Measurements from ENCODE around the gene RPL19. TPM values are rescaled to one million over a fixed set of nuclear protein-coding genes. Genes with fewer than 3 reads are reported as not detected.

The RPL19 gene
- total and polyA plus RNA-seq, 4 donors, result 475 to 999 (median 749) TPM

GRCh38 chr17:39158623-39159022 lies 41.5 kb upstream of the RPL19 start (continued):
- no peak for TF ChIP-seq NR2F2 (IDR thresholded peaks at IDR 0.05)
- no peak for TF ChIP-seq HNF4G (IDR thresholded peaks at IDR 0.05)
- TF ChIP-seq TAF1 (conservative IDR thresholded peaks at IDR 0.05), result no peak
- no peak for TF ChIP-seq CTCF (IDR thresholded peaks at IDR 0.05; ENCODE audit: low read depth, low read length, missing input control)
- no peak for TF ChIP-seq SP1 (IDR thresholded peaks at IDR 0.05)

GRCh38 chr17:39161962-39162361 lies 38.1 kb upstream of the RPL19 start:
- Histone ChIP-seq H3K27ac (ENCODE audit: low read depth in 1 of 2, low read length in 2 of 2) (no peak overlapping the region), H3K27me3 (ENCODE audit: control insufficient read depth in 4 of 4, insufficient read depth in 4 of 4, low read length in 3 of 4) (peaks cover 0 to 3% (median 1%) of the 10 kb centered on the region in 4 donors), H3K9me3 (ENCODE audit: control insufficient read depth in 4 of 4, low read length in 3 of 4) (no peaks in the 10 kb centered on the region), H3K4me3 (ENCODE audit: low read depth in 1 of 3, low read length in 3 of 3) (no peak overlapping the region), H3K4me1 (ENCODE audit: control insufficient read depth in 4 of 4, insufficient read depth in 4 of 4, low read length in 3 of 4) (peaks cover 5 to 9% (median 6%) of the 10 kb centered on the region in 4 donors), H3K36me3 (ENCODE audit: control insufficient read depth in 4 of 4, insufficient read depth in 3 of 4, low read depth in 1 of 4, low read length in 3 of 4) (no peaks in the 10 kb centered on the region), H3K9ac (ENCODE audit: low read depth in 1 of 2, low read length in 2 of 2) (no peak overlapping the region)
- TF ChIP-seq ATF3 (IDR thresholded peaks at IDR 0.05) (no peak), NR2F2 (IDR thresholded peaks at IDR 0.05) (no peak), HNF4G (IDR thresholded peaks at IDR 0.05) (no peak), GABPA (IDR thresholded peaks at IDR 0.05 in 1 of 2, conservative IDR thresholded peaks at IDR 0.05 in 1 of 2) (no peak), MAX (IDR thresholded peaks at IDR 0.05) (no peak), FOXA1 (IDR thresholded peaks at IDR 0.05) (no peak), RXRA (IDR thresholded peaks at IDR 0.05) (no peak), TAF1 (conservative IDR thresholded peaks at IDR 0.05) (no peak), RAD21 (IDR thresholded peaks at IDR 0.05) (no peak), HNF4A (conservative IDR thresholded peaks at IDR 0.05) (no peak), EGR1 (IDR thresholded peaks at IDR 0.05; ENCODE audit: low read depth in 2 of 2) (no peak), FOXA2 (IDR thresholded peaks at IDR 0.05) (no peak)
- no peak for DNase-seq (ENCODE audit: low spot score)
- WGBS, result 73% methylated on average over 2 of the region's 2 CpGs

GRCh38 chr17:39164675-39165143 lies 35.4 kb upstream of the RPL19 start:
- WGBS, result under 1% methylated on average over 15 of the region's 15 CpGs

More at GRCh38 chr17:39164675-39165143, 35.4 kb upstream of the RPL19 start:
- no peak overlapping the region for H3K9ac ChIP-seq (ENCODE audit: low read depth in 1 of 2, low read length in 2 of 2)
- peak; percentile 68 for DNase-seq (ENCODE audit: low spot score)
- H3K4me1 ChIP-seq (ENCODE audit: control insufficient read depth in 4 of 4, insufficient read depth in 4 of 4, low read length in 3 of 4), result peaks cover 5 to 9% (median 6%) of the 10 kb centered on the region in 4 donors
- no peak overlapping the region for H3K27ac ChIP-seq (ENCODE audit: low read depth in 1 of 2, low read length in 2 of 2)
- H3K9me3 ChIP-seq (ENCODE audit: control insufficient read depth in 4 of 4, low read length in 3 of 4), result no peaks in the 10 kb centered on the region
- no peaks in the 10 kb centered on the region for H3K36me3 ChIP-seq (ENCODE audit: control insufficient read depth in 4 of 4, insufficient read depth in 3 of 4, low read depth in 1 of 4, low read length in 3 of 4)
- H3K27me3 ChIP-seq (ENCODE audit: control insufficient read depth in 4 of 4, insufficient read depth in 4 of 4, low read length in 3 of 4), result peaks cover 0 to 3% (median 1%) of the 10 kb centered on the region in 4 donors
- TF ChIP-seq FOXA2 (IDR thresholded peaks at IDR 0.05) (no peak), TAF1 (conservative IDR thresholded peaks at IDR 0.05) (no peak), CTCF (IDR thresholded peaks at IDR 0.05; ENCODE audit: low read depth, low read length, missing input control) (peak; percentile 81), NR2F2 (IDR thresholded peaks at IDR 0.05) (no peak), RXRA (IDR thresholded peaks at IDR 0.05) (no peak), GABPA (IDR thresholded peaks at IDR 0.05 in 1 of 2, conservative IDR thresholded peaks at IDR 0.05 in 1 of 2) (no peak), HNF4G (IDR thresholded peaks at IDR 0.05) (no peak), RAD21 (IDR thresholded peaks at IDR 0.05) (peak; percentile 74 to 81), EGR1 (IDR thresholded peaks at IDR 0.05; ENCODE audit: low read depth in 2 of 2) (no peak), YY1 (IDR thresholded peaks at IDR 0.05) (peak; percentile 27), MAX (IDR thresholded peaks at IDR 0.05) (no peak), JUND (IDR thresholded peaks at IDR 0.05) (no peak), SP1 (IDR thresholded peaks at IDR 0.05) (peak; percentile 19)
- peak overlapping the region in 2 of 3 donors; percentile 13 to 28 for H3K4me3 ChIP-seq (ENCODE audit: low read depth in 1 of 3, low read length in 3 of 3)

Data from liver (tissue), 9 donors.